ENCODE measurements around the gene ZG16. TPM values are rescaled to one million over a fixed set of nuclear protein-coding genes. Genes with fewer than 3 reads are reported as not detected.
A peak's percentile ranks its signal among the peaks of the same experiment; 100 is the strongest.

Gene ZG16
- total RNA-seq, 1 experiment from 2014 or later = not detected

- TF ChIP-seq, protein P1, sequence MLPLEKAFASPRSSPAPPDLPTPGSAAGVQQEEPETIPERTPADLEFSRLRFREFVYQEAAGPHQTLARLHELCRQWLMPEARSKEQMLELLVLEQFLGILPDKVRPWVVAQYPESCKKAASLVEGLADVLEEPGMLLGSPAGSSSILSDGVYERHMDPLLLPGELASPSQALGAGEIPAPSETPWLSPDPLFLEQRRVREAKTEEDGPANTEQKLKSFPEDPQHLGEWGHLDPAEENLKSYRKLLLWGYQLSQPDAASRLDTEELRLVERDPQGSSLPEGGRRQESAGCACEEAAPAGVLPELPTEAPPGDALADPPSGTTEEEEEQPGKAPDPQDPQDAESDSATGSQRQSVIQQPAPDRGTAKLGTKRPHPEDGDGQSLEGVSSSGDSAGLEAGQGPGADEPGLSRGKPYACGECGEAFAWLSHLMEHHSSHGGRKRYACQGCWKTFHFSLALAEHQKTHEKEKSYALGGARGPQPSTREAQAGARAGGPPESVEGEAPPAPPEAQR (CRISPR knock-in tag; IDR thresholded peaks at IDR 0.05) = no peak
- TF ChIP-seq ZNF219 (CRISPR knock-in tag; IDR thresholded peaks at IDR 0.05; ENCODE audit: borderline replicate concordance) (no peak), ZNF396 (CRISPR knock-in tag; IDR thresholded peaks at IDR 0.05; ENCODE audit: borderline replicate concordance) (no peak), FOXJ3 (CRISPR knock-in tag; IDR thresholded peaks at IDR 0.05; ENCODE audit: borderline replicate concordance) (no peak), OVOL2 (CRISPR knock-in tag; IDR thresholded peaks at IDR 0.05; ENCODE audit: borderline replicate concordance) (no peak), ZNF317 (CRISPR knock-in tag; IDR thresholded peaks at IDR 0.05; ENCODE audit: borderline replicate concordance, low read depth) (no peak), TCF7 (CRISPR knock-in tag; IDR thresholded peaks at IDR 0.05; ENCODE audit: low read depth) (0 out of 2 replicates have a peak, but pooled peaks have one; percentile 71), SMAD3 (CRISPR knock-in tag; IDR thresholded peaks at IDR 0.05; ENCODE audit: borderline replicate concordance) (peak; percentile 36; the same call in 1 of the 2 replicates), MXD4 (CRISPR knock-in tag; IDR thresholded peaks at IDR 0.05; ENCODE audit: borderline replicate concordance) (no peak), NR2C2 (CRISPR knock-in tag; IDR thresholded peaks at IDR 0.05) (no peak), FOXP4 (CRISPR knock-in tag; IDR thresholded peaks at IDR 0.05) (peak; percentile 75; the same call in 1 of the 2 replicates), ZNF512 (CRISPR knock-in tag; IDR thresholded peaks at IDR 0.05; ENCODE audit: borderline replicate concordance) (no peak), JUN (CRISPR knock-in tag; IDR thresholded peaks at IDR 0.05) (0 out of 2 replicates have a peak, but pooled peaks have one; percentile 24), CDX4 (CRISPR knock-in tag; IDR thresholded peaks at IDR 0.05; ENCODE audit: borderline replicate concordance) (no peak), NFYB (CRISPR knock-in tag; conservative IDR thresholded peaks at IDR 0.05; ENCODE audit: low read depth) (no peak; the same call in none of the 2 replicates), CREM (CRISPR knock-in tag; IDR thresholded peaks at IDR 0.05) (peak; percentile 81), JAZF1 (CRISPR knock-in tag; IDR thresholded peaks at IDR 0.05) (no peak), CTCF (IDR thresholded peaks at IDR 0.05) (no peak)
- TF ChIP-seq, protein P2, sequence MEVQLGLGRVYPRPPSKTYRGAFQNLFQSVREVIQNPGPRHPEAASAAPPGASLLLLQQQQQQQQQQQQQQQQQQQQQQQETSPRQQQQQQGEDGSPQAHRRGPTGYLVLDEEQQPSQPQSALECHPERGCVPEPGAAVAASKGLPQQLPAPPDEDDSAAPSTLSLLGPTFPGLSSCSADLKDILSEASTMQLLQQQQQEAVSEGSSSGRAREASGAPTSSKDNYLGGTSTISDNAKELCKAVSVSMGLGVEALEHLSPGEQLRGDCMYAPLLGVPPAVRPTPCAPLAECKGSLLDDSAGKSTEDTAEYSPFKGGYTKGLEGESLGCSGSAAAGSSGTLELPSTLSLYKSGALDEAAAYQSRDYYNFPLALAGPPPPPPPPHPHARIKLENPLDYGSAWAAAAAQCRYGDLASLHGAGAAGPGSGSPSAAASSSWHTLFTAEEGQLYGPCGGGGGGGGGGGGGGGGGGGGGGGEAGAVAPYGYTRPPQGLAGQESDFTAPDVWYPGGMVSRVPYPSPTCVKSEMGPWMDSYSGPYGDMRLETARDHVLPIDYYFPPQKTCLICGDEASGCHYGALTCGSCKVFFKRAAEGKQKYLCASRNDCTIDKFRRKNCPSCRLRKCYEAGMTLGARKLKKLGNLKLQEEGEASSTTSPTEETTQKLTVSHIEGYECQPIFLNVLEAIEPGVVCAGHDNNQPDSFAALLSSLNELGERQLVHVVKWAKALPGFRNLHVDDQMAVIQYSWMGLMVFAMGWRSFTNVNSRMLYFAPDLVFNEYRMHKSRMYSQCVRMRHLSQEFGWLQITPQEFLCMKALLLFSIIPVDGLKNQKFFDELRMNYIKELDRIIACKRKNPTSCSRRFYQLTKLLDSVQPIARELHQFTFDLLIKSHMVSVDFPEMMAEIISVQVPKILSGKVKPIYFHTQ (CRISPR knock-in tag; IDR thresholded peaks at IDR 0.05) = peak; percentile 81; the same call in 1 of the 2 replicates
- TF ChIP-seq, protein P3, sequence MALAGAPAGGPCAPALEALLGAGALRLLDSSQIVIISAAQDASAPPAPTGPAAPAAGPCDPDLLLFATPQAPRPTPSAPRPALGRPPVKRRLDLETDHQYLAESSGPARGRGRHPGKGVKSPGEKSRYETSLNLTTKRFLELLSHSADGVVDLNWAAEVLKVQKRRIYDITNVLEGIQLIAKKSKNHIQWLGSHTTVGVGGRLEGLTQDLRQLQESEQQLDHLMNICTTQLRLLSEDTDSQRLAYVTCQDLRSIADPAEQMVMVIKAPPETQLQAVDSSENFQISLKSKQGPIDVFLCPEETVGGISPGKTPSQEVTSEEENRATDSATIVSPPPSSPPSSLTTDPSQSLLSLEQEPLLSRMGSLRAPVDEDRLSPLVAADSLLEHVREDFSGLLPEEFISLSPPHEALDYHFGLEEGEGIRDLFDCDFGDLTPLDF (CRISPR knock-in tag; IDR thresholded peaks at IDR 0.05) = peak; percentile 33; the same call in 1 of the 2 replicates
- TF ChIP-seq, protein P4, sequence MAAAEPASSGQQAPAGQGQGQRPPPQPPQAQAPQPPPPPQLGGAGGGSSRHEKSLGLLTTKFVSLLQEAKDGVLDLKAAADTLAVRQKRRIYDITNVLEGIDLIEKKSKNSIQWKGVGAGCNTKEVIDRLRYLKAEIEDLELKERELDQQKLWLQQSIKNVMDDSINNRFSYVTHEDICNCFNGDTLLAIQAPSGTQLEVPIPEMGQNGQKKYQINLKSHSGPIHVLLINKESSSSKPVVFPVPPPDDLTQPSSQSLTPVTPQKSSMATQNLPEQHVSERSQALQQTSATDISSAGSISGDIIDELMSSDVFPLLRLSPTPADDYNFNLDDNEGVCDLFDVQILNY (CRISPR knock-in tag; IDR thresholded peaks at IDR 0.05) = peak; percentile 99
- TF ChIP-seq, protein P5, sequence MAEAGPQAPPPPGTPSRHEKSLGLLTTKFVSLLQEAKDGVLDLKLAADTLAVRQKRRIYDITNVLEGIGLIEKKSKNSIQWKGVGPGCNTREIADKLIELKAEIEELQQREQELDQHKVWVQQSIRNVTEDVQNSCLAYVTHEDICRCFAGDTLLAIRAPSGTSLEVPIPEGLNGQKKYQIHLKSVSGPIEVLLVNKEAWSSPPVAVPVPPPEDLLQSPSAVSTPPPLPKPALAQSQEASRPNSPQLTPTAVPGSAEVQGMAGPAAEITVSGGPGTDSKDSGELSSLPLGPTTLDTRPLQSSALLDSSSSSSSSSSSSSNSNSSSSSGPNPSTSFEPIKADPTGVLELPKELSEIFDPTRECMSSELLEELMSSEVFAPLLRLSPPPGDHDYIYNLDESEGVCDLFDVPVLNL (CRISPR knock-in tag; IDR thresholded peaks at IDR 0.05; ENCODE audit: borderline replicate concordance, low read depth) = peak; percentile 84
Measured at GRCh38 chr16:29805232-29806098, 27.4 kb downstream of the ZG16 start (continued).

All from WTC11 (cell line).